Posterior vena cava (tissue), 2 donors: ENCODE data around the gene DNAH1. TPM values are rescaled to one million over a fixed set of nuclear protein-coding genes. Genes with fewer than 3 reads are reported as not detected.

Experiments
- DNase-seq: peaks from one replicate; pipeline ENCODE4 v3.0.0-alpha.2; 2020; ENCODE audit warnings: low spot score
- intact Hi-C, 2 donors: fragments of 100-400 bp; cut with DNase I; formaldehyde crosslinking; loops; one replicate each; pipeline versions ENCODE4 v1.14.1 to v1.14.2; 2022 to 2023
- microRNA-seq, 2 donors: library from miRNA; unstranded; fragments of <30 nt; microRNA quantifications; one replicate each; pipeline ENCODE4 v1.2.0, GENCODE V29; 2020 to 2021; ENCODE audit warnings: borderline microRNAs expressed in 2 of 2
- total RNA-seq, 2 donors: library from RNA; stranded (reverse); fragmentation: NEBNext Ultra II Directional; extraction: Animal tissue kit (Norgen Biotek cat#: 25700); gene quantifications; one replicate each; pipeline ENCODE4 v1.2.1, GENCODE V29; 2021
- donor health status: DM: yes; HTN: yes; CAD: no.
- donor health status: DM: yes; HTN: yes; CAD: no.

Gene DNAH1
- total RNA-seq, 2 donors from 2014 or later: 7.2 to 9.4 TPM

GRCh38 chr3:52446042-52446441, 129.9 kb downstream of the DNAH1 start:
- DNase-seq: no peak
- intact Hi-C loops: loop anchor here in 1 of 2 donors (10.0 kb wide), 1 partner anchor 441 kb away; no protein-coding TSS in a partner anchor

GRCh38 chr3:52446631-52447511, 130.8 kb downstream of the DNAH1 start:
- no peak for DNase-seq
- intact Hi-C loops: loop anchor here in 1 of 2 donors (1.0 to 10.0 kb wide), 2 partner anchors 18 to 442 kb away; no protein-coding TSS in a partner anchor

- intact Hi-C loops: loop anchor here in 1 of 2 donors (1.0 to 10.0 kb wide), 2 partner anchors 18 to 443 kb away; no protein-coding TSS in a partner anchor
- no peak for DNase-seq
Observed at GRCh38 chr3:52447512-52448355, 131.6 kb downstream of the DNAH1 start.

Small RNAs within 50 kb of the gene (microRNA-seq; reads per million reads assigned to microRNA genes)
- gene MIR135A1 (0 to 0.32 reads per million in 2 donors), gene MIRLET7G (103,125 to 120,594 reads per million in 2 donors)

Other genes starting within 250 kb of the DNAH1 start
- 1 to 10 TPM; 1.7 to 1.9 TPM for gene POC1A, start 161.9 kb upstream of the DNAH1 start, total RNA-seq
- gene ALAS1, start 118.2 kb upstream of the DNAH1 start, total RNA-seq: 10 to 100 TPM; 28.5 to 31.4 TPM
- under 1 TPM; 0.46 to 0.52 TPM for gene TLR9, start 90.7 kb upstream of the DNAH1 start, total RNA-seq
- 10 to 100 TPM; 40.0 to 51.0 TPM for gene TWF2, start 77.2 kb upstream of the DNAH1 start, total RNA-seq
- 10 to 100 TPM; 21.1 to 28.8 TPM for gene PPM1M, start 70.6 kb upstream of the DNAH1 start, total RNA-seq
- 10 to 100 TPM; 58.4 to 72.6 TPM for gene WDR82, start 37.7 kb upstream of the DNAH1 start, total RNA-seq
- 1 to 10 TPM; 6.8 to 8.7 TPM for gene GLYCTK, start 28.5 kb upstream of the DNAH1 start, total RNA-seq
- gene BAP1, start 93.7 kb downstream of the DNAH1 start, total RNA-seq: 10 to 100 TPM; 53.0 to 55.1 TPM
- gene PHF7, start 94.3 kb downstream of the DNAH1 start, total RNA-seq: 1 to 10 TPM; 6.4 to 9.2 TPM
- 10 to 100 TPM; 12.4 to 17.7 TPM for gene SEMA3G, start 128.8 kb downstream of the DNAH1 start, total RNA-seq
- 1 to 10 TPM; 3.5 to 5.5 TPM for gene TNNC1, start 137.7 kb downstream of the DNAH1 start, total RNA-seq
- gene NISCH, start 139.3 kb downstream of the DNAH1 start, total RNA-seq: 10 to 100 TPM; 53.0 to 65.2 TPM
- gene STAB1, start 179.0 kb downstream of the DNAH1 start, total RNA-seq: 100 to 1,000 TPM; 303 to 498 TPM
- gene NT5DC2, start 217.5 kb downstream of the DNAH1 start, total RNA-seq: 10 to 100 TPM; 42.7 to 48.6 TPM
- gene UQCC5, start 220.3 kb downstream of the DNAH1 start, total RNA-seq: 10 to 100 TPM; 13.8 to 22.8 TPM